CD4-positive, alpha-beta T cell treated with Interferon alpha-2 for 1 hour (primary cell): Measurements from ENCODE around the gene HIPK1.
"Not testable (repeated sequence)": the region's sequence is repeated elsewhere in the genome, so short reads cannot be mapped to it uniquely, and the experiment has no call there.

Experiments
- DNase-seq, 2 donors: peaks; one replicate each; pipeline ENCODE4 v3.0.0-alpha.2; 2020 to 2022

The HIPK1 gene

GRCh38 chr1:113945329-113945728, 16.2 kb downstream of the HIPK1 start:
- DNase-seq = no peak

- DNase-seq = no peak
These were observed 17.0 kb downstream of the HIPK1 start for GRCh38 chr1:113946112-113946511.

GRCh38 chr1:113946678-113947387, 17.7 kb downstream of the HIPK1 start:
- DNase-seq = no peak

- DNase-seq = peak in 1 of 2 donors; percentile 68
These were observed 18.4 kb downstream of the HIPK1 start for GRCh38 chr1:113947388-113948107.

GRCh38 chr1:113948151-113948550, 19.0 kb downstream of the HIPK1 start:
- not testable (repeated sequence) for DNase-seq

- DNase-seq = peak in 1 of 2 donors; percentile 53
These were observed 19.9 kb downstream of the HIPK1 start for GRCh38 chr1:113949007-113949406.

GRCh38 chr1:113950908-113951307, 21.8 kb downstream of the HIPK1 start:
- no peak for DNase-seq

GRCh38 chr1:113951719-113952118, 22.6 kb downstream of the HIPK1 start:
- DNase-seq = no peak

- DNase-seq = no peak
These were observed 28.9 kb downstream of the HIPK1 start for GRCh38 chr1:113957984-113958383.

GRCh38 chr1:113958691-113959090, 29.6 kb downstream of the HIPK1 start:
- no peak for DNase-seq

- peak in 1 of 2 donors; percentile 45 for DNase-seq
These were observed 34.3 kb downstream of the HIPK1 start for GRCh38 chr1:113963281-113963906.

- DNase-seq = no peak
These were observed 36.7 kb downstream of the HIPK1 start for GRCh38 chr1:113965703-113966412.

- DNase-seq = no peak
These were observed 43.8 kb downstream of the HIPK1 start for GRCh38 chr1:113972954-113973353.

GRCh38 chr1:113975211-113975895, 46.2 kb downstream of the HIPK1 start:
- no peak for DNase-seq

GRCh38 chr1:113976609-113977278, 47.6 kb downstream of the HIPK1 start:
- no peak for DNase-seq

- DNase-seq = no peak
These were observed 48.8 kb downstream of the HIPK1 start for GRCh38 chr1:113977906-113978305.

GRCh38 chr1:113978863-113979702, 50.0 kb downstream of the HIPK1 start, which contains the start of gene OLFML3:
Gene OLFML3 (plus strand): TSS chr1:113979474. CDS start chr1:113979517, 43 bp downstream.
- peak; percentile 52 to 55 for DNase-seq

- DNase-seq = no peak
These were observed 51.0 kb downstream of the HIPK1 start for GRCh38 chr1:113980110-113980509.

- DNase-seq = no peak
These were observed 53.1 kb downstream of the HIPK1 start for GRCh38 chr1:113981962-113982931.

- DNase-seq = no peak
These were observed 53.8 kb downstream of the HIPK1 start for GRCh38 chr1:113982949-113983348.
